HEK293 (cell line): Measurements from ENCODE around the gene MAN1C1.

Source experiments
- CTCF ChIA-PET: fragments of 350-600 bp; formaldehyde crosslinking; extraction: SDS; loops from one replicate; lab custom pipeline; 2021; ENCODE audit warnings: antibody characterized with exemption; lab: Yijun Ruan, JAX
- POLR2A ChIA-PET: fragments of 300-600 bp; formaldehyde crosslinking; extraction: SDS; loops from one replicate; lab custom pipeline; 2020; ENCODE audit warnings: antibody characterized with exemption, inconsistent platforms; lab: Yijun Ruan, JAX
- H3K27ac ChIP-seq: fragments of 200-500 bp; sonication (Bioruptor generic); 2 replicates; pipeline ENCODE4 v1.5.1; 2014; ENCODE audit warnings: low read depth, low read length, control low read depth, inconsistent platforms; ENCODE audit errors: extremely low read depth
- H3K36me3 ChIP-seq, 2 experiments: fragments of 200-500 bp in 1 of 2; sonication (Bioruptor generic) in 1 of 2; 1 replicate in 1 of 2; 2 replicates in 1 of 2; pipeline ENCODE4 v1.5.1; 2014 to 2017; ENCODE audit warnings: inconsistent platforms in 2 of 2, low read length in 2 of 2; ENCODE audit not compliant: control insufficient read depth in 2 of 2, insufficient read depth in 1 of 2
- H3K4me1 ChIP-seq: fragments of 200-500 bp; sonication (Bioruptor generic); 2 replicates; pipeline ENCODE4 v1.5.1; 2014; ENCODE audit warnings: mild to moderate bottlenecking, low read length, inconsistent platforms; ENCODE audit not compliant: control insufficient read depth, insufficient read depth
- H3K4me3 ChIP-seq: 2 replicates; pipeline ENCODE4 v1.5.1; 2011; ENCODE audit warnings: low read depth, mild to moderate bottlenecking, control low read depth, low read length, moderate library complexity
- H3K9me3 ChIP-seq: fragments of 200-500 bp; sonication (Bioruptor generic); 2 replicates; pipeline ENCODE4 v1.5.1; 2014; ENCODE audit warnings: low read depth, low read length, inconsistent platforms; ENCODE audit not compliant: control insufficient read depth, insufficient read depth
- CTCF ChIP-seq: fragments of 450-650 bp; formaldehyde crosslinking; IDR thresholded peaks from 2 replicates; pipeline ENCODE4 v1.5.1; 2016; ENCODE audit warnings: missing biosample characterization, missing genetic modification characterization
- GLIS2 ChIP-seq: fragments of 450-650 bp; formaldehyde crosslinking; IDR thresholded peaks from 2 replicates; pipeline ENCODE4 v1.5.1; 2016; ENCODE audit warnings: missing biosample characterization, missing genetic modification characterization
- PATZ1 ChIP-seq: fragments of 450-650 bp; formaldehyde crosslinking; IDR thresholded peaks from 2 replicates; pipeline ENCODE4 v1.5.1; 2016; ENCODE audit warnings: missing biosample characterization, missing genetic modification characterization
- PRDM10 ChIP-seq: fragments of 450-650 bp; formaldehyde crosslinking; IDR thresholded peaks from 2 replicates; pipeline ENCODE4 v1.5.1; 2016; ENCODE audit warnings: missing biosample characterization, missing genetic modification characterization
- SCRT1 ChIP-seq: fragments of 450-650 bp; formaldehyde crosslinking; IDR thresholded peaks from 2 replicates; pipeline ENCODE4 v1.5.1; 2016; ENCODE audit warnings: missing biosample characterization, missing genetic modification characterization, borderline replicate concordance
- SP2 ChIP-seq: fragments of 450-650 bp; formaldehyde crosslinking; IDR thresholded peaks from 2 replicates; pipeline ENCODE4 v1.5.1; 2016; ENCODE audit warnings: missing biosample characterization, missing genetic modification characterization
- SP7 ChIP-seq: fragments of 450-650 bp; formaldehyde crosslinking; IDR thresholded peaks from 2 replicates; pipeline ENCODE4 v1.5.1; 2016; ENCODE audit warnings: missing biosample characterization, missing genetic modification characterization
- TCF7L2 ChIP-seq: IDR thresholded peaks from 2 replicates; pipeline ENCODE4 v1.6.1; 2011; ENCODE audit warnings: low read depth, mild to moderate bottlenecking, inconsistent platforms, low read length, moderate library complexity, borderline replicate concordance
- ZBTB20 ChIP-seq: fragments of 450-650 bp; formaldehyde crosslinking; IDR thresholded peaks from 2 replicates; pipeline ENCODE4 v1.5.1; 2016; ENCODE audit warnings: missing biosample characterization, missing genetic modification characterization
- ZBTB8A ChIP-seq: fragments of 450-650 bp; formaldehyde crosslinking; IDR thresholded peaks from 2 replicates; pipeline ENCODE4 v1.5.1; 2016; ENCODE audit warnings: missing biosample characterization, missing genetic modification characterization
- ZNF114 ChIP-seq: fragments of 450-650 bp; formaldehyde crosslinking; IDR thresholded peaks from 2 replicates; pipeline ENCODE4 v1.5.0; 2017; ENCODE audit warnings: missing biosample characterization, missing genetic modification characterization
- ZNF132 ChIP-seq: fragments of 450-650 bp; formaldehyde crosslinking; IDR thresholded peaks from 2 replicates; pipeline ENCODE4 v1.5.1; 2017; ENCODE audit warnings: missing biosample characterization, missing genetic modification characterization, borderline replicate concordance
- ZNF324 ChIP-seq: fragments of 450-650 bp; formaldehyde crosslinking; IDR thresholded peaks from 2 replicates; pipeline ENCODE4 v1.5.1; 2016; ENCODE audit warnings: missing biosample characterization, missing genetic modification characterization
- ZNF391 ChIP-seq: fragments of 450-650 bp; formaldehyde crosslinking; IDR thresholded peaks from 2 replicates; pipeline ENCODE4 v1.5.1; 2016; ENCODE audit warnings: low read depth, missing biosample characterization, missing genetic modification characterization, borderline replicate concordance
- ZNF394 ChIP-seq: fragments of 450-650 bp; formaldehyde crosslinking; IDR thresholded peaks from 2 replicates; pipeline ENCODE4 v1.5.1; 2016; ENCODE audit warnings: missing biosample characterization, missing genetic modification characterization, mild to moderate bottlenecking, moderate library complexity, borderline replicate concordance
- ZNF548 ChIP-seq: fragments of 450-650 bp; formaldehyde crosslinking; IDR thresholded peaks from 2 replicates; pipeline ENCODE4 v1.5.1; 2016; ENCODE audit warnings: missing biosample characterization, missing genetic modification characterization
- ZNF600 ChIP-seq: fragments of 450-650 bp; formaldehyde crosslinking; IDR thresholded peaks from 2 replicates; pipeline ENCODE4 v1.5.1; 2016; ENCODE audit warnings: missing biosample characterization, missing genetic modification characterization
- ZNF654 ChIP-seq: fragments of 450-650 bp; formaldehyde crosslinking; IDR thresholded peaks from 2 replicates; pipeline ENCODE4 v1.5.1; 2016; ENCODE audit warnings: low read depth, missing biosample characterization, missing genetic modification characterization
- ZNF792 ChIP-seq: fragments of 450-650 bp; formaldehyde crosslinking; IDR thresholded peaks from 2 replicates; pipeline ENCODE4 v1.5.1; 2016; ENCODE audit warnings: missing biosample characterization, missing genetic modification characterization
- ZNF837 ChIP-seq: fragments of 450-650 bp; formaldehyde crosslinking; IDR thresholded peaks from 2 replicates; pipeline ENCODE4 v1.5.1; 2016; ENCODE audit warnings: missing biosample characterization, missing genetic modification characterization
- ZSCAN30 ChIP-seq: fragments of 450-650 bp; IDR thresholded peaks from 2 replicates; pipeline ENCODE4 v1.5.1; 2018; ENCODE audit warnings: missing biosample characterization, mild to moderate bottlenecking, missing genetic modification characterization, moderate library complexity
- TF ChIP-seq, protein P1 (sequence below): fragments of 450-650 bp; formaldehyde crosslinking; IDR thresholded peaks from 2 replicates; pipeline ENCODE4 v1.5.1; 2016; ENCODE audit warnings: missing biosample characterization, missing genetic modification characterization

MAN1C1 gene

DNA sequence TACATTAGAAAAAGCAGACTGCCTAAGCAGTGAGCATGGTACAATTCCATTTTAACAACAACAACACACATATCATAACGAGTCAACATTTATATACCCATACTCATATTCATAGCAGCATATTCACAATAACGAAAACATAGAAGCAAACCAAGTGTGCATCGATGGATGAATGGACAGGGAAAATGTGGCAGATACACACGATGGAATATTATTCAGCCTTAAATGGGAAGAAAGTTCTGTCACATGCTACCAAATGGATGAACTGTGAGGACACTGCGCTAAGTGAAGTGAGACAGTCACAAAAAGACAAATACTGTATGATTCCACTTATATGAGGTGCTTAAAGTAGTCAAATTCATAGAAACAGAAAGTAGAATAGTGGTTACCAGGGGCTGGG lies 9.5 kb upstream of the MAN1C1 start:
- Histone ChIP-seq H3K4me3 (no peak overlapping the region), H3K27ac (no peak overlapping the region)
- POLR2A ChIA-PET: interaction anchor here (0.6 kb wide), 1 partner anchor 360 kb away, joined by 4 read pairs; no protein-coding TSS in a partner anchor
- TF ChIP-seq ZNF132 (tag by site-specific recombination) (no peak), ZNF837 (tag by site-specific recombination) (no peak), ZNF548 (tag by site-specific recombination) (peak; percentile 91)
- TF ChIP-seq, all 188 proteins: peak for 1
- Histone ChIP-seq H3K9me3 (no peaks in the 10 kb centered on the region), H3K4me1 (no peaks in the 10 kb centered on the region), H3K36me3 (no peaks in the 10 kb centered on the region)
- CTCF ChIA-PET: interaction anchor here (2.8 kb wide), 1 partner anchor 191 kb away, joined by 32 read pairs; the partner anchor contains the start of gene SELENON

DNA sequence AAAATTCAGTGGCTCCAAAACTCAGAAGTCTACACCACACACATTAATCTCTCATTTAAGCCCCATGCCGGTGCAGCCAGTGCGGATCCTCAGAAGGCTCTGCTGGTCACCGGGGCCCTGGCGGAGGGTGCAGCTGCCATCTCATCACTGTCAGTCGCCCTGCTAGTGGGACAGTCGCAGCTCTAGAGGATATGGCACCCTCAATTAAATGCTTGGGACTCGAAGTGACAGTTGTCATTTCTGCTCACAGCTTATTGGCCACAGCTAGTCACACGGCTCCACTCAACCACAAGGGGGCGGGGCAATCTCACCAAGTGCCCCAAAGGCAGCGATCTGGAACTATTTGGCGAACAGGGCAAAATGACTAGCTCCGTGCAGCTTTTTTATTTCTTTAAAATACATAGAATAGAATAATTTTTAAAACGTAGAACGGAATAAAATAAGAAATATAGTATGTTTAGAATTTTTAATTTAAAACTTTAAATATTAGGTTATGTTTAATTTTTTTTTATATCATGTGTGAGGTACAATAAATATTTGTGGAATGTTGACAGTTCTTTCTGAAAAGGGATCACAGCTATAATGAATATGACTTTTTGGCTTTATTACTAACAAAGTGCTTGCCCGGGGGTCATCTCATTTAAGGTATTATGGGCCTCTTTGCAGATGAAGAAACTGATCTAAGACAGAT lies 8.0 kb upstream of the MAN1C1 start:
- ChIA-PET CTCF (interaction anchor here (0.6 to 3.2 kb wide), 24 partner anchors 10 to 201 kb away, joined by 3 to 32 read pairs (median 3); partner anchors contain the start of gene SELENON), POLR2A (interaction anchor here (1.0 kb wide), 2 partner anchors 203 to 361 kb away, joined by 3 read pairs; partner anchors contain the start of gene RSRP1)
- H3K4me3 ChIP-seq: no peak overlapping the region
- no peaks in the 10 kb centered on the region for H3K36me3 ChIP-seq
- no peak overlapping the region for H3K27ac ChIP-seq
- TF ChIP-seq ZNF391: no peak
- no peak for TF ChIP-seq ZNF324 (tag by site-specific recombination)
- TF ChIP-seq, protein P1, sequence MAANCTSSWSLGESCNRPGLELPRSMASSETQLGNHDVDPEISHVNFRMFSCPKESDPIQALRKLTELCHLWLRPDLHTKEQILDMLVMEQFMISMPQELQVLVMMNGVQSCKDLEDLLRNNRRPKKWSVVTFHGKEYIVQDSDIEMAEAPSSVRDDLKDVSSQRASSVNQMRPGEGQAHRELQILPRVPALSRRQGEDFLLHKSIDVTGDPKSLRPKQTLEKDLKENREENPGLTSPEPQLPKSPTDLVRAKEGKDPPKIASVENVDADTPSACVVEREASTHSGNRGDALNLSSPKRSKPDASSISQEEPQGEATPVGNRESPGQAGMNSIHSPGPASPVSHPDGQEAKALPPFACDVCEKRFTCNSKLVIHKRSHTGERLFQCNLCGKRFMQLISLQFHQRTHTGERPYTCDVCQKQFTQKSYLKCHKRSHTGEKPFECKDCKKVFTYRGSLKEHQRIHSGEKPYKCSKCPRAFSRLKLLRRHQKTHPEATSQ (tag by site-specific recombination): no peak
- TF ChIP-seq GLIS2: no peak
- peak; percentile 83 for TF ChIP-seq ZSCAN30 (tag by site-specific recombination)
- no peak for TF ChIP-seq ZNF394 (tag by site-specific recombination)
- no peak for TF ChIP-seq TCF7L2
- TF ChIP-seq ZNF600 (tag by site-specific recombination): peak; percentile 54; the same call in 1 of the 2 replicates
- 0 out of 2 replicates have a peak, but pooled peaks have one; percentile 12 for TF ChIP-seq ZBTB8A
- peak; percentile 36 for TF ChIP-seq ZNF654
- TF ChIP-seq SP7 (tag by site-specific recombination): 0 out of 2 replicates have a peak, but pooled peaks have one; percentile 23
- peak; percentile 71 for TF ChIP-seq CTCF (tag by site-specific recombination)
- no peak for TF ChIP-seq ZNF114 (tag by site-specific recombination)
- peak; percentile 40; the same call in 1 of the 2 replicates for TF ChIP-seq SP2 (tag by site-specific recombination)
- TF ChIP-seq ZBTB20 (tag by site-specific recombination): peak; percentile 43
- no peak for TF ChIP-seq ZNF792 (tag by site-specific recombination)
- no peak for TF ChIP-seq PRDM10 (tag by site-specific recombination)
- TF ChIP-seq PATZ1 (tag by site-specific recombination): 0 out of 2 replicates have a peak, but pooled peaks have one; percentile 19
- no peak for TF ChIP-seq SCRT1 (tag by site-specific recombination)
- H3K4me1 ChIP-seq: no peaks in the 10 kb centered on the region
- no peaks in the 10 kb centered on the region for H3K9me3 ChIP-seq
